TTC549 (cell line): ENCODE results near the gene PRELP.
"Not testable (repeated sequence)": the region's sequence is repeated elsewhere in the genome, so short reads cannot be mapped to it uniquely, and the experiment has no call there.

Experiments
- FAIRE-seq: peaks from 2 replicates; lab custom pipeline; 2012; peaks lifted over from hg19 to GRCh38; lab: Jason Lieb, UNC

PRELP gene

DNA sequence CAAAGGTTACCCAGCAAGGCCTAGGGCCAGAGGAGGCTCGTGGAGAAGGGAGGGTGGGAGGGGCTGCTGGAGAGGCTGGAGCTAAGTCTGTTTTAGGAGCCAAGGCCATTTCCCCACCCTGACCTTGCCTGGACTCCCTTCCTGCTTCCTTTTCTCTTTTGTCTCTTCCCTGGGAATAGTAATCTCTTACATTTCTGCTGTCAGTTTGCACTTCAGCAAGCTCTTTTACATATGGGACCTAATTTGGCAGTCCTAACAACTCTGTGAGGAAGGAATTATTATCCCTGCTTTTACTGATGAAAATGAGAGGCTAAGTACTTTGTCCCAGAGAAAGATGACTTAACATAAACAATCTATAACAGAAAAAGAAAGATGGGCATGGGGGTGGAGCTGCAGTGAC lies 32.2 kb downstream of the PRELP start:
- FAIRE-seq = no peak

DNA sequence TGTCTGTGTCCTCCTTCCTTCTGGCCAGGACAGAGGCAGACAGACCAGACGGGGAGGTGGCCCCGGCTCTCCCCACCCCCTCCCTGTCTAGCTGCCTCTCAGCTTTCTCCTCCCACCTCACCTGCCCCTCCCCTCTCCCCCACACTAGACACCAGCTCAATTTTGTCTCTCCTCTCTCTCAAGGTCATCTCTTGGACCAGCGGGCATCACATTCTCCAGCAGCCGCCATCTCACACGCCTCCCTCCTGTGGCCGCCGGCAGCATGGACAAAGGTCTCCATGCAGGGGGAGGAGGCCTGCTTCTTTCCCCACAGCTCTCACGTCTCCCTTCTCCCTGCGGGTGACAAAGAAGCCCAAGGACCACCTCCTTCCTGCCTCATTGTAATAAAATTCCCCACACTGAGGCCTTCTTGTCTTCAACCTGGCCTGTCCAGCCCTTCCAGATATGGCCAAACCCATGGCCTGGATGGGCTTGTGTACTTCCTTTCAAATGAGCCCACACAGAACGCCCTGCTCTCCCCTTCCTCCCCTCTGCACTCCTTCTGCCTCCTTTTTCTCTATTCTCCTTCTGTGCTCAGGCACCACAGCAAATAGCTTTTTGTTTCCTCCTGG lies 33.0 kb downstream of the PRELP start:
- FAIRE-seq = no peak

DNA sequence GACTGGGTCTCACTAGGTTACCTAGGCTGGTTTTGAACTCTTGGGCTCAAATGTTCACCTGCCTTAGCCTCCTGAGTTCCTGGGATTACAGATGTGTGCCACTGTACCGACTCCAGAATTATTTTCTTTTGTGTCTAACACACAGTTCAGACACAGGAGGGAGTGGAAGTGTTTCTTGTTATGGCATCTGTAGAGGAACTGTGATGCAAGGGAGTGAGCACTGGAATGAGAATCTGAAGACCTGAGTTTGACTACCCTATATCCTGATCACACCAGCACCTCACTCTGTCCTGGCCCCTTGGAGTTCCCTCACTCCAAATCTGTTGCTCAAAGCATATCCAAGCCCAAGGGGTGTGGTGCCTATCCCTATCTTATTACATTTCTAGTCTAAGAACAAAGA lies 33.5 kb downstream of the PRELP start:
- no peak for FAIRE-seq

DNA sequence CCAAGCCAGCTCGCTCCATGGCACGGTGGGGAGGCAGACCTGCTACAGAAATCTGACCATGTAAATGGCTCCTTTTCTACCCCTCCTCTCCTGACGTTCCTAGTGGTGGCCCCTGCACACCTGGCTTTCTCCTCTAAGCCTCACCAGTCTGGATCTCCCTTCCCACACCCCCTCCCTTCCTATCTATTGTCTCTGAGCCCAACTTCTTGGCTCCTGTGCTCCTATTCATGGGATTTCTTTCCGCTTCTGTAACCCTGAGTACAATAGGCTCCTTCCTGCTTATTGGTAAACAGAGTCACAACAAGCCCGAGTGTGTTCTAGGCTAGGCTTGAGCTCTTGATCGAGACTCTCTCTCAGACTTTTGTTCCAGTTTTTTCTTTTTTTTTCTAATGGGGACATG lies 35.9 kb downstream of the PRELP start:
- FAIRE-seq = no peak

DNA sequence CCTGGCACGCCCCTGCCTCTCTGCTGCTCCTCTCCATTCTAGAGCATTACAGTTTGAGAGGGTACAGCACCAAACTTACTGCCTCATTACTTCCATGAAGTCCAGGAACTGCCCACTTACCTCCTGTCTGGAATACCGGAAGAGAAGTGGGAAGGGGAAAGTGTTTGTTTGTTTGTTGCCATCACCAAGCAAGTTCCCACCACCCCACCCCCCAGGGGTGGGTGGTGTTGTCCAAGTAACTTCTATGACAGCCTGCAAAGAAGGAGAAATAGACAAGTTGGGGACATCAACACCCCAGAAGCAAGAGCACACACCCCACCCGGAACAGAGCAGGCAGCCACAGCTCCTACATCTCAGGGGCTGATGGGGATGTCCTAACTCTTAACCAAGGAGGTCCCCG lies 36.3 kb downstream of the PRELP start:
- FAIRE-seq = no peak

DNA sequence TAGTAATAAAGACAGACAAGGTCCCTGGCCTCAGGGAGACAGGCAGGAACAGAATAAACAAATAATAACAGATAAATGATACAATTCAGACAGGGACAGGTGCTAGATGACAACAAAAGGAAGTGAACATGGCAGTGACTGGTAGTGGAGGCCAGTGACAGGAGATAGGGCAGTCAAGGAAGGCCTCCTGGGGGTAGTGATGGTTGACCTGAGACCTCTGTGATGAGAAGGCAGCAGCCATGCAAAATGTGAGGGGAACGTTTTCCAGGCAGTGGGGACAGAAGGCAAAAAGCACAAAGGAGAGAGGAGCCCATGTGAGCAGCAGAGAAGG lies 36.9 kb downstream of the PRELP start:
- no peak for FAIRE-seq

DNA sequence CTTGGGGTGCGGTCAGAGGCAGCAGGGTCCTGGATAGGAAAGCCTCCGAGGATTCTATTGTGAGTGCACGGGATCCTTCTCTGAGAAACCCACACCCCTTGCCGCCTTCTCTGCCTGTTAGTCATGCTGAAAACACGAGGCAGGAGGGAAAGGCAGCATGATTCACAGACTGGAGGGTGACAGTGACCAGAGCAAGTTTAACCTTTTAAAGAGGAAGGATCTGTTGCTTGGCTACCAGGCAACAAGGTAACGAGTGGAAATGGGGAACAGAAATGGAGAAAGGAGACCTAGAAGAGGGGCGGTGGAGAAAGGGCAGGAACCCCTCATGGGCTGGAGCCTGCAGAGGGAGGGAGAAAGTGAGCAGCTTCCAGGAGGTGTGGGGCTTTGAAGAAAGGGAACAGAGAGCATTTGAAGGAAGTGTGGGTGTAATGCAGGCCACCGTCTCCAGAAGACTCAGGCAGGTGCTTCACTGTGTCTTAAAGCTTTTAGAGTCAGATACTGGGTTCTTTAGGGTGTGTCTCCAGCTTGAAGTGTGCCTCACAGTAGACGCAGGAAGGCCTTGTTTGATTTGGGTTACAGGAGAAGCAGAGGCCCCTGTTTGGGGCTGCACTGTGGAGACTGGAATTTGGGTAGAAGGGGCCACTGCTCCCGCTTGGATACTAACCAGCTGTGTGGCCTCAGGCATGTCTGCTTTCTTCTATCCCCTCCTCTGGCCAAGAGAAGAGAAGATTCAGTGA lies 37.4 kb downstream of the PRELP start:
- FAIRE-seq = no peak

DNA sequence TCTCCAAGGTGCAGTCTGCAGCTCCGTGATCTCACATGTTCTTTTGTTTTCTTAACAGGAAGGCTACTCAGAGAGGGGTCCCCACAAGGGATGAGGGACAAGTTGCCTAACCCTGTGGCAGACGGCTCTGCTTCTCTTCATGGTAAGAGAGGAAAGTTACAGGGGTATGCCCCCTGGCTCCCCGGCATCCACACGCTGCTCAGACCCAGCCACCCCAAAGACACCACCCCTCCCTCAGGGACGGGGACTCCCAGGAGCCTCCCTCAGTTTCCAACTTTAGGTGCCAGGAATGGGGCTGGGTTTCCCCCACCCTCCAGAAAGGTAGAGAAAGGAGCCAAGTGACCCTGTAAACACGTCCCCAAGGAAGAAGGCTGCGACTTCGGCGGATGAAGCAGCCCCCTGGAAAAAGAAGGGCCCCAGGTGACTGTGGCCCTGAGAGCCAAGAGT lies 38.0 kb downstream of the PRELP start:
- no peak for FAIRE-seq

DNA sequence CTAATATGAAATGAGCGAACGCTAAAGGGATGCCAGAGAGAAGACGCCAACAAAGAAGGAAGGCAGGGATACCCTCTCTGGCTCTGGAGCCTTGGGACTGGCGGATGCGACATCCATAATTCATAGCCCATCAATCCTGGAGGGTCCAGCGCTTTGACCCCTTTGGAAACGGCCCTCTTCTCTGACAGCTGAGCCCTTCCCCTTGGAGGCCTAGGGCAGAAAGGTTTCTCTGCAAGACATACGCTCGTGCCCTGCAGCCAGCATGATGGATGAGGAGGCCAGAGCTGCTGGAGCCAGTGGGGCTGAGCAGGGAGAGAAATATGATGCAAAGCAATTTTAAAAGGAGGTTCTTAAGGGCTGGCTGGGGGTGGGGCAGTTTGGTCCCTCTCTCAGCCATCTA lies 40.6 kb downstream of the PRELP start:
- FAIRE-seq = no peak

DNA sequence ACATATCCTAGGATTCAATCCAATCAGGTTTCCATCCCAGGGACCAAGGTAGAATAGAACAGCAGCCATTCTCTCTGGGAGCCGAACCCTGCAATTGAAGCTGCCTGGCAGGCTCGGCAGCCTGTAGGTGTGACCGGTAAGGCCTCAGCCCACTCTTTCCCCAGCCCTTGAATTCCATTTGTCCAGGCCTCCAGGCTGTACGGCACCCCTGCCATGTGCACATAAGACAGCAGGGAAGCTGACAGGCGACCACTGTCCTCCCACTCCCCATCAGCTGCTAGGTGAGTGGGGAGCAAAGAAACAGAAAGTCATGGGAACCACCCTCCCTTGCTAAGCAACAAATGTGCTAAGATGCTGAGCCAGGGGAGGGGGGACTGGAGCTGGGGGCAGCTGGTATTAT lies 41.3 kb downstream of the PRELP start:
- FAIRE-seq = no peak

DNA sequence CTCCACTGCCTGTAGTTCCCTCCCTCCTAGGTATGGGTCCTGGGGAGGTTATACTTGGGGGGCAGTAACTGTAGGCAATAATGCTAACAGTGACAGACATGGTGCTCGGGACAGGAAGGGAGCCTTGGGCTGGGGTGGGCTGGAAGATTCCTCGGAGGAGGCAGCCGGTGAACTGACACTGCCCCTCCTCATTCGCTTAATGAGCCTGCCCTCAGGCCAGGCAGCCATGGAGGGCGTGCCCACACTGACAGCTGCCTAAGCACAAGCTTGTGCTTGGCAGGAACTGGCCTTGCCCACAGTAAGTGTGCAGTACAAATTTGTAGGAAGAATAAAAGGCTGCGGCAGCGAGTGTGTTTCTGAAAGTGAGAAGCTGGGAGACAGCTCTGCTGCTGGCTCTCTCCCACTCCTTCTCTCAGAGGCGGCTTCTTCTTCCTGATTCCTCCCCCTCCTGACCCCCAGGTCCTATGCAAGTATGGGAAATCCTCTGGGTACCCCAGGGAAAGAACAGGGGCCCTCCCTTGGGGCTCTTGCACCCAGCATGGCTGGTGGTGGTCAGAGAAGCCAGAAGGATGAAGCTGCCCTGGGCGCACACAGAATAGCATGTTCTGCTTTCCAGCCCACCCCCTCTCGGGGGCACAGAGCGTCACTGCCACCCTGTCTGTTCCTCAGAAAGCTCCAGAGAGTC lies 42.0 kb downstream of the PRELP start:
- no peak for FAIRE-seq

DNA sequence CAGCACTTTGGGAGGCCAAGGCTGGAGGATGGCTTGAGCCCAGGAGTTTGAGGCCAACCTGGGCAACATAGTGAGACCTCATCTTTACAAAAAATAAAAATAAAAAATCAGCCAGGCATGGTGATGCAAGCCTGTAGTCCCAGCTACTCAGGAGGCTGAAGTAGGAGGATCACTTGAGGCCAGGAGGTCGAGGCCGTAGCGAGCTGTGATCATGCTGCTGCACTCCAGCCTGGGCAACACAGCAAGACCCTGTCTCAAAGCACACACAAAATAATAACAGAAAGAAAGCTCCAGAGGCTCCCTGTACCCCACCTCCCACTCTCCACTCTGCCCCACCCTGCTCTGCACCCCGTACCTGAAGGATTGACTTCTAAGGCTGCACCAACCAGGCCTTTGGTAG lies 42.5 kb downstream of the PRELP start:
- not testable (repeated sequence) for FAIRE-seq

DNA sequence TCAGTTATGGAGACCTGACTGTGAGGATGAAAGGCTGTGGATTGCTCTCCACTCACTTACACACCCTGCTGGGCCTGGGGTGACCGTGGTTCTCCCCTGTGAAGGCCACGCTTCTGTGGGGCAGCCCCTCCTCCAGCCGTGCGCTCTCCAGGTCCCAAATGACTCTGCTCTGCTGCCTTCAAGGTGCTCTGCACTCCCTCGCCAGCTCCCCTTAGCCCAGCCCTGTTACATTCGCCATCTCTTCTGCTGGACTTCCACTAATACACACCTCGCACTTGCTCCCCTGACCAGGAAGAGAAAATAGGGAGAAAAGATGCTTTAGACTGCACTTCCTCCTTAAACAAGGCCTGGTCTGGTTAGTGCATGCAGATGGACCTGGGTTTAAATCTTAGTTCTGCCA lies 42.9 kb downstream of the PRELP start:
- no peak for FAIRE-seq

DNA sequence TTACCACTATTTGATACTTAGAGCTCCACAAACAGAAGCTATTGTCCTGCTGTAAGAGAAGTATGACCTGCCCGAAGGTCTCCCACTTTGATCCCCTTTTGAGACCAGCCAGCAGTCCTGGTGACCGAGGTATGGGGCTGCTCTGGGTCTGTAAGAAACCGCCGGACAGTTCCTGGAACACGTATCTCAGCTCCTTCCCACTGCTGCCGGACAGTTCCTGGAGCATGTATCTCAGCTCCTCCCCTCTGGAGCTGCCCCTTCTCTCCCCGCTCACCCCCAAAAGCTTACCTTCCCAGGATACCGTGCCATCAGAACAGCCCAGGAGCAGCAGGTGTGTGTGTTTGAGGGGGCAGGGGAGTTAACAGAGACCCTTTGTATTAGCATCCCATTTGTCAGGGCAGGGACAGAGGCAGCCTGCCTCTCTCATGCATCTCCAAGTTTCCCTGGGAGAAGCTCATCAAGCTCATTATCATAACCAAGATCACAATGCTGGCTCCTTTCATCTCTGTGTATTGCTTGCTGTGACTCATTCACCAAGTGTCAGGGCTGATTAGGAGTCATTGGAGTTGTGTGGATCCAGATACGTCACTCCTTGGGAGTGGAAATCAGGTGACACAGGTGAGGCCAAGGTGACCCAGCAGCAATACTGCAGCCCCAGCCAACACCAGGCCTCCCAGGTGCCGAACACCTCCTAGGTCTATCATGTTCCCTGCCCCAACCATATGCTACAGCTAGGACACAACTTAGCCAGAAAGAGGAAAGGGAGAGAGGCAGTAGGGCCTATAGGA lies 43.6 kb downstream of the PRELP start:
- no peak for FAIRE-seq

DNA sequence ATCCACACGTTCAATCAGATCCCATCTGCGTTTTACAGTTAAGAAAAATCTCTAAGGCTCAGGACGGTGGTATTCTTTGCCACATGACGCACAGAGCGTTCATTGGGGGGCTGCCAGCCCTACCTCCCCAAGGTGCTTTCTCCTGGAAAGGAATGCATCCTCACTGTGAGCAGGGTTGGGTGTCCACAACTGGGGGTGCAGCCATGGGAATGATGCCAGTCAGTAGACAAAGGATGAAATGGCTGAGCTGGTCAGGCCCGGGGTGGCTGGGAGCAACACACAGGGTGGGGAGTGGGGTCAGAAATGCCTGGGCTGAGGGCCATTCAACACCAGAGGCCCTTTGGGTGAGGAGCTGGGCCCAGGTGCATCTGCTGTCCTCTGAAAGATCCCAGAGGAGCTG lies 44.3 kb downstream of the PRELP start:
- FAIRE-seq = no peak

DNA sequence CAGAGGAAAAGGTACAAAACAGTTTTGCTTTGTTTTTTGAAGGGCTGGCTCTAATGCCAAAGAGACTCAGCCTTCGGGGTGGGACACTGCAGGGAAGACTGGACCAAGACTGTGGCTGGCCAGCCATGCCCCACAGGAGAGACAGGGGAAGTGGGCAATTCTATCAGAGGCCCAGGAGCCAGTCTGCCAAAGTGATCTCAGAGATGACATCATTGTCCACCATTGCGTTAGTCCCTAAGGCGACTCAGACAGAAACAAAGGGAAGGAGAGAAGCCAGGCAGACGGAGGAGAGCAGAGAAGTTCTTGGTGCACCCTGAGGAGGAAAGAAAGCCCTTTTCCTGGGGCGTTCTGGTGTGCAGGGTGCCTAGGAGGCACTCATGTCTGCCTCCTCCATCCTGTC lies 44.7 kb downstream of the PRELP start:
- no peak for FAIRE-seq

DNA sequence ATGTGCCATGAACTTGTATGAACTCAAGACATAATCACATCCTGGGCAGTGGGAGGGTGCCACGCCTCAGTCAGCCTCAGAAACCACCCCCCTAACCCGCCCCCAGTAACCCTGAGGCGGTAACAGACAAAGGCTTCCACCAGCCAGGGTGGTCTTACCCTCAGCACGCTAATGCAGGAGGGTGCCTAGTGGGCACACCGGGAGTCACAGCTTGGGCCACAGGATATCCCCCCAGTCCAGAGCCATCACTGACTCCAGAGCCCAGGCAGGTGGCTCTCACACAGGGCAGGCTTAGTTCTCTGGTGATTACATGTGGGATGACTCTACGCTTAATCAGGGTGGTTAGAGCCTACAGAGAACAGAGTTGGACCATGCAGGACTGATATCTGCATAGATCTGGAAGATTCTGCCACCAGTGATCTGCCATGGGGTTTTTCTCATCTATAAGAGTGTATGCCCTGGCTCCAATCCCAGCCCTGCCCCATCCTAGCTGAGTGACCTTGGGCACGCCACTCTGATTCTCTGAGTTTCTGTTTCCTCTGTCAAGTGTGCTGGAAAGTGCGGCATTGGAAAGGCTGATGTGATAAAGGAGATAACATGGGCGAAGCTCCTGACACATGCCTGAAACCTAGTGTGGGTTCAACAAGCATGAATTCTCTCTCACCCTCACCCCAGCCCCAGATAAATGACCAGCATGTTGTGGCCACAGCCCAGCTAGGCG lies 45.6 kb downstream of the PRELP start:
- no peak for FAIRE-seq

DNA sequence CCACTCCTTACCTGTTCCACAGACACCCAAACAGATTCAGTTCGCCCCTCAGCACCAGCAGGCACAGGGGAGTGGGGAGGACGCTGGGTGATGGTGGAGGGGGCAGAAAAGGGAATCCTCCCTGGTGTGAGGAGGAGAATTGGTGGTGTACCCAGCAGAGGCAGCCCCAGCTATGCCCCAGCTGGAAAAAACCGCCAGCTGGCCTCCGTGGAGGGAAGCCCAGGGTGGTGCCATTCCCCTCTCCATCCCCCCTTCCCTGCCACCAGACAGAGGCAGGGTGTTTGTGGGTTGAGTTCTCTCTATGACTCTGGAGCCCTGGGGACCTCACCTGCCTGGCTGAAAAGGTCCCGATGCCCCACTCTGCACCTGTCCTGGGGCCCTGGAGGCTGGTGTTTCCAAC lies 46.2 kb downstream of the PRELP start:
- FAIRE-seq = no peak

DNA sequence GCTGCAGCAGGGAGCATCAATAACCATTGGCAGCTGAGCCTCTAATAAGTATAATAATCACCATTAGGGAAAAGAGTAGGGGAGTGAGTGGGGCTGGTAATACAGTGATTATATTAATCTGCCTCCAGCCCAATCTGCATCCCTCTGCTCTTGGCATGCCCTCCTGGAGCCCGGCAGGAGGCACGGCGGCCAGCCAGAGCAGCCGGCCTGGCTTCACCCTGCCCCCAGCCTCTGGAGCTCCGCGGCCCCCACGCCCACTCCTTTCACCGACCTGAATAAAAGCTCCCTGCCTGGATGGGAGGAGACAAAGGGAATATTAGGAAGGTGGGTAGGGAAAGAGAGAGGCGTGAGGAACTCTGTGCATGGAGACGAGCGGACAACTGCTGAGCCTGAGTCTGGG lies 46.6 kb downstream of the PRELP start:
- FAIRE-seq = no peak

DNA sequence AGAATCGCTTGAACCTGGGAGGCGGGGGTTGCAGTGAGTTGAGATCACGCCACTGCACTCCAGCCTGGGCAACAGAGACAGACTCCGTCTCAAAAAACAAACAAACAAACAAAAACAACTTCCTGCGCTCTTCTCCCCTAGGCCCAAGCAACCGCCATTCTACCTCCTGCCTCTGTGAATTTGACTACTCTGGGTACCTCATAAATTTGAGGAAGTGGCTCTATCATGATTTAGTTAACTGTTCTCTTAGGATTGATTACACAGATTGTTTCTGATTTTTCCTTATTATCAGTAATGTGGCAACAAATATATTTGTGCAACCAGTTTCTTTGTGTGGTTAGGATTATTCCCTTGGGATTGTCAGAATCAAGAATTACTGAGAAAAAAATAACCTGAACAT lies 48.1 kb downstream of the PRELP start:
- FAIRE-seq = peak; percentile 34

DNA sequence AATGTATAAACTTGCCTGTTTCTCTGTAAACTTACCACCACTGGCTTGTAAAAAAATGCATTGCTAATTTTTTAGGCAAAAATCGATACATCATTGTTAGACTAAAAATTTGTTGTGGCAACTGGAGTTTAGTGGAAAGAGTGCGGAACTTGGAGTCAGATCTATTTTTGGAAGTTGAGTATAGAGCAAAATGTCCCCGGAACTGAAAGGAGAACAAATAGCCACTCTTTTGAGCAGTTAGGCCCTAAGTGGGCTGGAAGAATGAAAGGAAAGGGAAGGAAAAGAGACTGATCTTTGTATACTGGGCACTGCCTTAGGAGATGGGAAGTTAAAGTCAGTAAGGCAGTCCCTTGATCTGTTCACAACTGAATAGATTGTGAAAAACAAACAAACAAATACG lies 48.5 kb downstream of the PRELP start:
- no peak for FAIRE-seq

DNA sequence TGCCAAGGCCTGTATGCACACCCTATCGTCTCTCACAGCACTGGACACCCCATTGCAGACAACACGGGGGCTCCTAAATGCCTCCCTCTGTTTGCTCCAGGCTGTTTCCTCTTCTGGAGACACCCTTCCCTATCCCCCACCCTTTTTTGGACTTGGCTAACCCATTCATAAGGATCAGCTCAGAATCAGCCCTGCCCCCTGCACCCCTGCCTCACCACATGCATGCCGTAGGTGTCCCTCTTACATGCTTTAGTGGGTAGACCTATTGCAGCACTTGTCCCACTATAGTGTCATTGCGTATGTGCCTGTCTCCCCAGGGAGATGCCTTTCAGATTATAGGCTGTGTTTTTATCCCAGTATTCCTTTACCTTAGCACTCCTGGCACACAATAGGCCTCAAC lies 49.2 kb downstream of the PRELP start:
- no peak for FAIRE-seq
